Smooth muscle cell (in vitro differentiated cells): ENCODE measurements around the gene TMC3. TPM values are rescaled to one million over a fixed set of nuclear protein-coding genes. Genes with fewer than 3 reads are reported as not detected.

Experiments
- DNase-seq: peaks from one replicate; lab custom pipeline; 2025; ENCODE audit not compliant: unreplicated experiment; lab: John Stamatoyannopoulos, UW
- H2AFZ ChIP-seq: fragments of 200-600 bp; sonication (generic); 2 replicates; pipeline ENCODE4 v1.6.0; 2016; ENCODE audit warnings: antibody characterized with exemption, low read depth, mild to moderate bottlenecking
- H3F3A ChIP-seq: fragments of 200-600 bp; sonication (generic); 2 replicates; pipeline ENCODE4 v1.6.0; 2017; ENCODE audit warnings: antibody characterized with exemption, low read depth
- H3K27ac ChIP-seq: fragments of 200-600 bp; sonication (generic); 2 replicates; pipeline ENCODE4 v1.5.1; 2016; ENCODE audit warnings: low read depth, mild to moderate bottlenecking
- H3K27me3 ChIP-seq: fragments of 200-600 bp; sonication (generic); 2 replicates; pipeline ENCODE4 v1.6.1; 2016; ENCODE audit warnings: low read depth, mild to moderate bottlenecking
- H3K36me3 ChIP-seq: fragments of 200-600 bp; sonication (generic); 2 replicates; pipeline ENCODE4 v1.5.1; 2016; ENCODE audit warnings: low read depth
- H3K4me1 ChIP-seq: fragments of 200-600 bp; sonication (generic); 2 replicates; pipeline ENCODE4 v1.5.1; 2016; ENCODE audit warnings: low read depth
- H3K4me2 ChIP-seq: fragments of 200-600 bp; sonication (generic); 2 replicates; pipeline ENCODE4 v1.6.0; 2016; ENCODE audit warnings: mild to moderate bottlenecking
- H3K4me3 ChIP-seq: fragments of 200-600 bp; sonication (generic); 2 replicates; pipeline ENCODE4 v1.5.1; 2016; ENCODE audit warnings: mild to moderate bottlenecking
- H3K79me2 ChIP-seq: fragments of 200-600 bp; sonication (generic); 2 replicates; pipeline ENCODE4 v1.6.0; 2016; ENCODE audit warnings: low read depth, mild to moderate bottlenecking
- H3K9ac ChIP-seq: fragments of 200-600 bp; sonication (generic); 2 replicates; pipeline ENCODE4 v1.6.0; 2016; ENCODE audit warnings: low read depth
- H3K9me3 ChIP-seq: fragments of 200-600 bp; sonication (generic); replicated peaks from 2 replicates; pipeline ENCODE4 v1.5.1; 2016; ENCODE audit warnings: low read depth
- H4K20me1 ChIP-seq: fragments of 200-600 bp; sonication (generic); 2 replicates; pipeline ENCODE4 v1.6.0; 2016; ENCODE audit warnings: low read depth
- CTCF ChIP-seq: fragments of 200-600 bp; sonication (generic); IDR thresholded peaks from 2 replicates; pipeline ENCODE4 v1.5.1; 2017; ENCODE audit warnings: borderline replicate concordance, mild to moderate bottlenecking, antibody characterized with exemption; ENCODE audit not compliant: insufficient read depth, poor library complexity, severe bottlenecking
- WGBS: methylation state at CpG from one replicate; pipeline ENCODE4 v1.1.7; 2016; ENCODE audit warnings: low lambda C conversion rate; 5-methylcytosine and 5-hydroxymethylcytosine counted together
- polyA plus RNA-seq: library from polyadenylated mRNA; unstranded; fragments of >200 nt; fragmentation: Nextera tagmentation; extraction: Ambion mirVana; gene quantifications from 2 replicates; pipeline ENCODE4 v1.2.1, GENCODE V29; 2016
- total RNA-seq: library from RNA; depleted of rRNA; stranded (reverse); fragments of >200 nt; gene quantifications from 2 replicates; pipeline ENCODE4 v1.2.3, GENCODE V29; 2014

Gene TMC3
- total and polyA plus RNA-seq, 2 experiments from 2014 or later = not detected

- WGBS = 82% methylated on average over 4 of the region's 4 CpGs
- Histone ChIP-seq H3K4me3 (no peak overlapping the region), H3K27ac (no peak overlapping the region), H4K20me1 (no peaks in the 10 kb centered on the region), H3K79me2 (no peaks in the 10 kb centered on the region), H2AFZ (no peak overlapping the region), H3K27me3 (no peaks in the 10 kb centered on the region), H3K4me2 (no peak overlapping the region), H3K4me1 (no peaks in the 10 kb centered on the region), H3K36me3 (no peaks in the 10 kb centered on the region), H3K9me3 (no peaks in the 10 kb centered on the region), H3K9ac (no peak overlapping the region), H3F3A (no peaks in the 10 kb centered on the region)
- no peak for TF ChIP-seq CTCF
- no peak for DNase-seq
These were observed 34.2 kb downstream of the TMC3 start for GRCh38 chr15:81339851-81340250.

GRCh38 chr15:81339321-81339720, 34.7 kb downstream of the TMC3 start:
- no peak for DNase-seq
- Histone ChIP-seq H4K20me1 (no peaks in the 10 kb centered on the region), H3K27ac (no peak overlapping the region), H3K79me2 (no peaks in the 10 kb centered on the region), H2AFZ (no peak overlapping the region), H3K36me3 (no peaks in the 10 kb centered on the region), H3K4me1 (no peaks in the 10 kb centered on the region), H3K4me3 (no peak overlapping the region), H3K4me2 (no peak overlapping the region), H3K9me3 (no peaks in the 10 kb centered on the region), H3K9ac (no peak overlapping the region), H3K27me3 (no peaks in the 10 kb centered on the region), H3F3A (no peaks in the 10 kb centered on the region)
- no peak for TF ChIP-seq CTCF
- WGBS = 93% methylated on average over 5 of the region's 5 CpGs

DNA sequence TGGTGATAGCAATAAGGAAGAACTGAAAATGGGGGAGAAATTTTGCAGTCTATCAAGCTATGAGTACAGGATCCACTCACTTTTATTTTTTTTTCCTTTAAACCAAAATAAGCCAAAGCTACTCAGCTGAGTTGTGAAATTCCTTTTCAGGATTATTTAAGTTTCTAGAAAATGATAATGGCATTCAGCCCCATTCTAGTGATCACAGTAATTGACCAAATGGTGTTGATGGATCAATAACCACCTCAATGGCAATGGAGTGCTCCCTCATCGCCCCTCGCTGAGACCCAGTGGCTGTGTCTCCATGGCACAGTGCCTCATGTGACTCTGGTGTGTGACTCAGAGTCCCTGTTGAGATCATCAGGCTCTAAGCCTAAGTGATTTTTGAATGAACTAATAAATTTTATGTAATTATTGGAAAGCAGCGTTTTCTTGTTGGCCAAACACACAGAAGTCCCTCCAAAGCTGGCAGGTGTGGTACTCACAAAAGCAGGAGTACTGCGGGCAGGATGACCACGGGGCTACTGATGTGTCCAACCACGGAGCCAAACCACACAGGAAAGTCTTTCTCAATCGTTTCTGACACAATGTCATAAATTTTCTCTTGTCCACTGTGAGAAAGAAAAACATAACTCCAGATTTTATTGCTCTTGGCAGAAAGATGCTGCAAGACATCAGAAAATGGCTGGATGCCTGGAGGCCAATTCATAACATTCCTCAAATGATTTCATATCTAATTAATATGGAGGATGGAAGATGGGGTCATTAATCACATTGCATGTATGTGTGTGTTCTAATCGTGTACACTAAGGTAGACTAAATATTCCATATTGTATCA, 35.6 kb downstream of the TMC3 start:
- Histone ChIP-seq H3K36me3 (no peaks in the 10 kb centered on the region), H3K9me3 (no peaks in the 10 kb centered on the region), H3K9ac (no peak overlapping the region), H3K4me2 (peak overlapping the region; percentile 5), H3K4me1 (no peaks in the 10 kb centered on the region), H3F3A (no peaks in the 10 kb centered on the region), H3K27me3 (no peaks in the 10 kb centered on the region), H2AFZ (no peak overlapping the region), H4K20me1 (no peaks in the 10 kb centered on the region), H3K79me2 (no peaks in the 10 kb centered on the region), H3K4me3 (no peak overlapping the region), H3K27ac (peak overlapping the region; percentile 14)
- WGBS = 68% methylated on average over 8 of the region's 8 CpGs
- no peak for TF ChIP-seq CTCF
- no peak for DNase-seq

- Histone ChIP-seq H3K36me3 (no peaks in the 10 kb centered on the region), H4K20me1 (no peaks in the 10 kb centered on the region), H3K4me1 (no peaks in the 10 kb centered on the region), H3K4me2 (no peak overlapping the region), H2AFZ (no peak overlapping the region), H3K9me3 (no peaks in the 10 kb centered on the region), H3K79me2 (no peaks in the 10 kb centered on the region), H3K9ac (no peak overlapping the region), H3F3A (no peaks in the 10 kb centered on the region), H3K27me3 (no peaks in the 10 kb centered on the region), H3K27ac (peak overlapping the region; percentile 14), H3K4me3 (no peak overlapping the region)
- no peak for TF ChIP-seq CTCF
- DNase-seq = no peak
- WGBS = 81% methylated on average over 9 of the region's 9 CpGs
These were observed 36.3 kb downstream of the TMC3 start for GRCh38 chr15:81337713-81338157.
